HG03558 (cell line): ENCODE data around the gene OPHN1.

ENCODE experiments used
- ATAC-seq: cut with Tn5 transposase; IDR thresholded peaks from one replicate; pipeline ENCODE4 v1.9.1; 2021; ENCODE audit warnings: moderate number of reproducible peaks; ENCODE audit not compliant: unreplicated experiment; ENCODE audit errors: extremely low read depth

The OPHN1 gene

GRCh38 chrX:68254738-68255645, 178.3 kb downstream of the OPHN1 start:
- no peak for ATAC-seq

DNA sequence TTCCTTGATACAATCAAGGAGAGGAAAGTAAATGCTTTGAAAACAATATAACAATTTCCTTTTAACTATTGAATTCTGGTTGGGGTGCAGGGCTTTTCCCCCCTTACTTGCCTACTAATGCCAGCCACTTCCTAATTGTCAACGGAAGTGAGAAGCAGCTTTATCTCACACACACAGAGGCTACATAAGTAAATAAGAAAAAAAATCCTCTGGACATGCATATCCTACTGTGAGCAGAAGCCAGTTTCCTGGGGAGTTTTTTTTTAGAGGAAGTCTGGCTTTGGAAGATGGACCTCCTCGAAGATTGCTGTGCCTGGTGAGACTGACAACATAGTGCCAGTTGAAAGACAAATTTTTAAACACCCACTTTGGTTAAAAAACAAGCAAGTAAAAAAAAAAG, 180.6 kb downstream of the OPHN1 start:
- no peak for ATAC-seq

DNA sequence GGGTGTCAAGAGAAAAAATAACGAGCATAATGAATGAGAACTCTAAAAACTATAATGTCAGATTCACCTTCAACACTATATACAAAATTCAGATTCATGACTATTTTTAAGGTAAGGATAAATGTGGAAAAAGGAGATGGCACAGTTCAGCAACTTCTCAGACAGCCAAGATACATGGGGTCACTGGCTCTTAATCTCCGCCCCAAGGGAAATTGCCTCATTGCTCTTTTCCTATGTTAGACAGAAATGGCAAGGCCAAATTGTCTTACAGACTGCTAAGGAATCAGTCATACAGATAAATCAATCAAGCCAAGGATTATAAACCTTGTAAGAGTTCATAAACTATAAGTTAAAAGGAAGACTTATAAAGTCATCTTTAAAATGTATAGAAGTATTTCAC, 183.4 kb downstream of the OPHN1 start:
- no peak for ATAC-seq

DNA sequence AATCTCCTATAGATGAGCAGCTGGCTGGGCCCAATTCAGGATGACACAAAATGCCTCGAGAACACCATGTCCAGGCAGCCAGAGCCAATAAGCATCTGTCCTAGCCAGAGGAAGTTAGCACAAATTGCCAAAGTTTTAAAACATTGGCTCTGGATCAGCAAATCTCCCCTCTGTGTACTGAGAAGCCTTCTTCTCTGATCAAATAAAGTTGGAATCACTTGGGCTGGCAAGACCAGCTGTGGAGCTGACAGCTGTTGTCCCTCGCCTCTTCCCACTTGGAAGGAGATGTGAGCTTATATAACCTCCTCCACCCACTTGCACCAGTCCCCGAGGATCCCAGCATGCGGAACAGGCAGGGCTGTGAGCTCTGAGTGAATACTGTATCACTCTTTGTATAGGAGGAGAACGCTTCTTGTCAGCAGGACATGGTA, 183.9 kb downstream of the OPHN1 start:
- no peak for ATAC-seq

GRCh38 chrX:68238568-68238967, 194.7 kb downstream of the OPHN1 start:
- ATAC-seq, result no peak

DNA sequence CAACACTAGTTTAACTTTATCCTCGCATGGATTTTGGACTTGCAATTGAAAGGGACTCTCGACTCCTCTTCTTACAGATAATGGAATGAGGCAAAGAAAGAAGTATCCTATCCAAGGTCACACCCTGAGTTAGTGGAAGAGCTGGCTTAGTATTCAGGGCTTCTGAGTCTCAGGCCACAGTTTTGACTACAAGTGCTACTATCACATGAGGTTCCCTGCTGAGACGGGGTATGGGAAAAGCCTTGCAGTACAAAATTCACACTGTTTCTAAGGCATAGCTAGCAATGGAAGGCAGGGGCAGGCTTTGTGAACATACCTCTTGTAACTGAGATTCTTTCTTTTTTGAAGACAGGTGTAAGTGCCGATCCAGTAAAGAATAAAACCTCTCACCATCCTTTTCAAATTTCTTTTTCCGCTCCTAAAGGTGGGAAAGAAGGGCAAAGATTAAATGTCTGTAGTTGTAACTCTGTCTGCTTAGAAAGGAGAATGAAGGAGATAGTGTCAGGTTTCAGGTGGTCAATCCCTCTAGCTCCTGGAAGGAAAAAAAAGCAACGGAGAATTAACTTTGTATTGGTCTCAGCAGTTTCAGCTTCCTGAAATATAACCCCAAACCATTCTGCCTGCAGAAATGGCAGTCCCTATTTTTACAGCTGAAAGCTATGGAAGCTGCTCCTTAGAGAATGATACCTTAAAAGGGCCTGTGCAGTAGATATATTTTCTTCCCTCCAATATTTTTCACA, 199.0 kb downstream of the OPHN1 start:
- no peak for ATAC-seq

DNA sequence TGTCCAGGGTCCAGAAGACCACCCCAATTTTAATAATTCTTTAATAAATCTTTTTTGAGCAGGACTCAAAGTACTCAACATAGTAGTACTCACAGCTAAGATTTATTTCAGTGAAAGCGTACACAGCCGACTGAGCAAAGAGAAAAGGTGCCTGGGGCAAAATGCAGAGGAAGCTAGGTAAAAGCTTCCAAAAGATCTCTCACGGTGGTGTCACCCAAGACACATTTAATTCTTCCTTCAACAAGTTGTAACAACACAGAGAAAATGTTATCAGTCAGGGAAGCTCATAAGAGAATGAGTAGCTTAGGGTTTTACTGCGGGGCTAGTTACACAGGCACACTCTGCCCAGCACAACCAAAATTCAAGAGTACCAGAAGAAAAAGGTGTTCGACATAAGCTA, 201.1 kb downstream of the OPHN1 start:
- ATAC-seq, result no peak

GRCh38 chrX:68209008-68209407, 224.3 kb downstream of the OPHN1 start:
- ATAC-seq, result no peak

- no peak for ATAC-seq
Measured at GRCh38 chrX:68204521-68205038, 228.7 kb downstream of the OPHN1 start.

GRCh38 chrX:68203646-68204045, 229.6 kb downstream of the OPHN1 start:
- ATAC-seq, result no peak

GRCh38 chrX:68203211-68203610, 230.1 kb downstream of the OPHN1 start:
- ATAC-seq, result no peak

- no peak for ATAC-seq
Measured at GRCh38 chrX:68199062-68199848, 234.0 kb downstream of the OPHN1 start.

DNA sequence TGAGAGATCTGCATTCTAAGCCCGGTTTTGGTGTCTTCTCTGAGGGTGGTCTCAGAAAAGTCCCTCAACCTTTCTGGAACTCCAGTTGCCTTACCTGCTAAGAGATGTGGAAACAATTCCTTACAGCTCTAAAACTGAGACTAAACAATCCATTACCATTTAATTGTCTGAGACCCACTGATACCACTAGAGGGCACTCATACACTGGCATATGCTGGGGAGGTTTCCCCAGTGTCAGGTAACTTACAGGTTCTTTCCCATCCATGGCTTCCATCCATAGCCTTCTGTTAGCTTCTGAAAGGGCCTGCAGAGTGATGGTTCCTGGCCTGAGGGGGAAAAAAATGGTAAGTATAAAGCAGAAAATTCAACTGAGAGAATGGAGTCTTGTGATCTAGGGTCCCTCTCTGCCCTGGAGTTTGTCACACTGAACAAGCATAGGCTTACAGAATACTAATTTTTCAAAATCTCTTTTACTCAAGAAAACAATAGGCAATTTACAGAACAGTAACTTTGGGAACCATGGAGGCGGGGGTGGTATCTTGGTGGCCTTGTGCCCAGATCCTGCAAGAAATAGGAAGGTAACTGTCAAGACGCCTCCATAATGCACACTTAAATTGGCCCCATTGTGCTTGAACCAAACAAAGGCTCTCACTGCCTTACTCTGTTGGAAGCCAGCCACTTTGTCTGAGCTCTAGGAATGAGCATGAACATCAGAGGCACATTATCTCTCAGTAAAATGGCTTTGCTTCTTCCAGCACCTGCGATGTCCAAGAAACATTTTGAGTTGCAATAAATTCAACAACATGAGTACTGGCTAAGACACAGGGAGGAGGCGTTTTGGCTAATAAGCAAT, 236.1 kb downstream of the OPHN1 start:
- ATAC-seq, result no peak

- ATAC-seq, result no peak
Measured at GRCh38 chrX:68195561-68195960, 237.7 kb downstream of the OPHN1 start.

- ATAC-seq, result no peak
Measured at GRCh38 chrX:68193786-68194185, 239.5 kb downstream of the OPHN1 start.

DNA sequence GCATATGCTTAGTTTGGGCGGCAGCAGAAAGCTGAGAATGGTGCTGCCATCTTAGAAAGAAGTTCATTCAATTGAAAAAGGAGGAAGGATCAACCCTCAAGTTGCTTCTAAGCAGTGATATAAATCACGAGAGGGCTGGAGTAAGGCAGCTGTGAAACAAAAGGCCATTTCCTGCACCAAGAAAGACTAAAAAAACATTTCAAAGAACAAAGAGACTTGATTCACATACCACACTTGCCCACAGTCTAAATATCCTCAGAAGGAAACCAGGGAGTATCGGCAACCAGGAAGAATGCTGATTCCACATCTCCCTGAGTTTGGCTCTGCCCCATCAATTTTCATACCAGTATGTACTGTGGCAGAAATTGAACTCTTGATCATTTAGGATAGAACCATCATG, 240.1 kb downstream of the OPHN1 start:
- no peak for ATAC-seq

GRCh38 chrX:68190799-68191198, 242.5 kb downstream of the OPHN1 start:
- no peak for ATAC-seq

DNA sequence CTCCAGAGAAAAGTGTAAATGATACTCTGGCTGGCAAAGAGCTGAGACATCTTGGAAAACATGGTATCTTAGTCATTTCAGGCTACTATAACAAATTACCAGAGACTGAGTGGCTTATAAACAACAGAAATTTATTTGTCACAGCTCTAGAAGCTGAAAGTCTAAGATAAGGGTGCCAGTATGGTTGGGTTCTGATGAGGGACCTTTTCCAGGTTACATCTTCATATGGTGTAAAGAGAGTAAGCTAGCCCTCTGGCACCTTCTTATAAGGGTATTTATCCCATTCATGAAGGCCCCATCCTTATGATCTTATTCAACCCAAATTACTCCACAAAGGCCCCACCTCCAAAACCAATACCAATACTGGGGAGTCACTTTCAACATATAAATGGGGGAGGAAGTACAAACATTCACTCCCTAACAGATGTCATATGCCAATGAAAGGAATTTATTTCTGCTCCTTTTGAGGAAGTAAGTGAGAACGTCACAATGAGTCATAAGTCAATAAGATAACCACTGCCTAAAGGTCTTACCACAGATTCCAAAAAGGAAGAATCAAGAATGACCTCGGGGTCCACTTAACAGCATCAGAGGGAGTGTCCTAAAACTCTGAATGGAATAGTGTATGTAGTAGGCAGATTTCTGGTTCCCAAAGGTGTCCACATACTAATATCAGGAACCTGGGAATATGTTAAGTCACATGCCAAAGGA, 246.6 kb downstream of the OPHN1 start:
- no peak for ATAC-seq

- no peak for ATAC-seq
Measured at GRCh38 chrX:68185161-68185560, 248.1 kb downstream of the OPHN1 start.
